RWPE2 (cell line): ENCODE measurements around the gene CTDNEP1.

Experiments
- ATAC-seq: fragments of 200-7000 bp; cut with Tn5 transposase; 3 replicates; pipeline ENCODE4 v1.9.1; 2021; ENCODE audit warnings: low read depth
- DNase-seq: peaks from one replicate; pipeline ENCODE4 v3.0.0-alpha.2; 2020; ENCODE audit warnings: low spot score
- H3K27ac ChIP-seq: fragments of 450-650 bp; 2 replicates; pipeline ENCODE4 v1.5.1; 2017; ENCODE audit warnings: mild to moderate bottlenecking; ENCODE audit not compliant: poor library complexity, severe bottlenecking
- H3K27me3 ChIP-seq: fragments of 250-450 bp; sonication (Bioruptor Pico); 2 replicates; pipeline ENCODE4 v1.5.1; 2021; ENCODE audit warnings: mild to moderate bottlenecking, moderate library complexity; ENCODE audit not compliant: insufficient read depth, poor library complexity, severe bottlenecking
- H3K36me3 ChIP-seq: fragments of 250-450 bp; sonication (Bioruptor Pico); 2 replicates; pipeline ENCODE4 v1.5.1; 2020; ENCODE audit warnings: low read depth, mild to moderate bottlenecking, moderate library complexity
- H3K4me1 ChIP-seq: fragments of 250-450 bp; sonication (Bioruptor Pico); 2 replicates; pipeline ENCODE4 v1.5.1; 2021; ENCODE audit warnings: mild to moderate bottlenecking, moderate library complexity; ENCODE audit not compliant: insufficient read depth, poor library complexity, severe bottlenecking
- H3K4me3 ChIP-seq: fragments of 250-450 bp; sonication (Bioruptor Pico); 2 replicates; pipeline ENCODE4 v1.5.1; 2021; ENCODE audit warnings: mild to moderate bottlenecking, moderate library complexity; ENCODE audit not compliant: severe bottlenecking
- H3K9me3 ChIP-seq: fragments of 250-450 bp; sonication (Bioruptor Pico); 2 replicates; pipeline ENCODE4 v1.5.1; 2021; ENCODE audit warnings: mild to moderate bottlenecking, moderate library complexity; ENCODE audit not compliant: severe bottlenecking
- TF ChIP-seq, protein P1 (sequence below): fragments of 450-650 bp; IDR thresholded peaks from one replicate; pipeline ENCODE4 v1.5.1; 2017; ENCODE audit warnings: mild to moderate bottlenecking, moderate library complexity; ENCODE audit not compliant: poor library complexity, severe bottlenecking

Gene CTDNEP1

DNA sequence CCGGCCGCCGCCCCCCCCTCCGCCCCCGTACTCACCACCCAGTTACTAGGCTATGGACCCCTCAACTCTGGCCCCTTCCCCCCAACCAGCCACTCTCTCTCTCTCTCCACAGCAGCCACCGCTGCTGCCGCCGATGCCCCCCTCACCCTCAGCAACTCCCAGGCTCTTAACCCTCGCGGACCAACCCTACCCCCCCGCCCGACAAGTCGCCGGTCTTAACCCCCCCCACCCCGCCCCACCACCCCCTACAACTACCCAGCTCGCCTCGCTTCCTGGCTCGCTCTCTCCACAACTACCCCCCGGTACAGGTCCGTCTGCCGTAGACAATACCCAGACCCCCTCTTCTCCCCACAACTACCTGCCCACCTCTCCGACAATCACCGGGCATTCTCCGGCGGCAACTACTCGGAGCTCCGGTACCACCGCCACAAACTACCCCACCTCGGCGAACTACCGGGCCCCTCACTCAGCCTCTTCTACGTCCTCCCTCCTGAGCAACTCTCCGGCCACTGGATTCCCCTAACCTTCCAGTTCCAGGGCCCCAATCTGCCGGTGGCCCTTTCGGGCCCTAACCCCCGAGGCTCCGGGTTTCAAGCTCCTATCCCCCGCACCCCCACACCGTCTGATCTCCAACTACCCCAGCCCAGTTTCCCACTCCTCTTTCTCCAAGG is 13.0 kb downstream of the CTDNEP1 start:
- DNase-seq (no peak), ATAC-seq (no peak)
- Histone ChIP-seq H3K27me3 (no peaks in the 10 kb centered on the region), H3K27ac (peak overlapping the region; percentile 92), H3K4me1 (peaks cover 4% of the 10 kb centered on the region), H3K4me3 (peak overlapping the region; percentile 60), H3K36me3 (peaks cover 36% of the 10 kb centered on the region), H3K9me3 (no peaks in the 10 kb centered on the region)
- TF ChIP-seq, protein P1, sequence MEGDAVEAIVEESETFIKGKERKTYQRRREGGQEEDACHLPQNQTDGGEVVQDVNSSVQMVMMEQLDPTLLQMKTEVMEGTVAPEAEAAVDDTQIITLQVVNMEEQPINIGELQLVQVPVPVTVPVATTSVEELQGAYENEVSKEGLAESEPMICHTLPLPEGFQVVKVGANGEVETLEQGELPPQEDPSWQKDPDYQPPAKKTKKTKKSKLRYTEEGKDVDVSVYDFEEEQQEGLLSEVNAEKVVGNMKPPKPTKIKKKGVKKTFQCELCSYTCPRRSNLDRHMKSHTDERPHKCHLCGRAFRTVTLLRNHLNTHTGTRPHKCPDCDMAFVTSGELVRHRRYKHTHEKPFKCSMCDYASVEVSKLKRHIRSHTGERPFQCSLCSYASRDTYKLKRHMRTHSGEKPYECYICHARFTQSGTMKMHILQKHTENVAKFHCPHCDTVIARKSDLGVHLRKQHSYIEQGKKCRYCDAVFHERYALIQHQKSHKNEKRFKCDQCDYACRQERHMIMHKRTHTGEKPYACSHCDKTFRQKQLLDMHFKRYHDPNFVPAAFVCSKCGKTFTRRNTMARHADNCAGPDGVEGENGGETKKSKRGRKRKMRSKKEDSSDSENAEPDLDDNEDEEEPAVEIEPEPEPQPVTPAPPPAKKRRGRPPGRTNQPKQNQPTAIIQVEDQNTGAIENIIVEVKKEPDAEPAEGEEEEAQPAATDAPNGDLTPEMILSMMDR, result no peak

DNA sequence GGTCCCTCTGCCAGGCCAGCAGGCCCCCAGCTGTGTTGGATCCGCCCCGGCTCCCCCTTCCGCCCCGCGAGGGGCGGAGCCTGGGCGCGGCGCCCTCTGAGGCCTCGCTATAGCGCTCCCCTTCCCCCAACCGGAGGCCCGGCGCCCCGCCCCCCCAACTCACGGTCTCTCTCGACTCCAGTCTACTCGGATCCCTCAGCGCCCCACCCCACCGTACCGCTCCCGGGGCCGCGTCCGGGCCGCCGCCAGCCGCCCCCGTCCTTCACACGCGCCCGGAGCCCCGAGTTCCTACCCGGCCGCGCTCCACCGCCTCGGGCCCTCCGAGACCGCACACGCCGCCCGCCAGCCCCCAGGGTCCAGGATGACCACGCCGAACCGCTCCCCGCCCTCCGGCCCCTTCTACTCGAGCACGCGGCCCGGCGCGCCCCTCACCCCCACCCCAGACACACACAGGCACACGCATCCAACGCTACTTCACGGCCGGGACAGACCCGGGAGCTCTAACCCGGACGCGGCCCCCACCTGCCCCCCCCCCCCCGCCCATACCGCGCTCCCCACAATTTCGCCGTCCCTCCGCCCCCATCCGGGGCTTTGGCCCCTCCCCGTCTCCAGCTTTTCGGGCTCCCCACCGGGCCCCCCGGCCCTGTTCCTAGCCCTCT is 13.6 kb downstream of the CTDNEP1 start:
- TF ChIP-seq, protein P1, result no peak
- DNase-seq (no peak), ATAC-seq (no peak)
- Histone ChIP-seq H3K4me1 (peaks cover 4% of the 10 kb centered on the region), H3K9me3 (no peaks in the 10 kb centered on the region), H3K4me3 (peak overlapping the region; percentile 60), H3K27me3 (no peaks in the 10 kb centered on the region), H3K27ac (peak overlapping the region; percentile 92), H3K36me3 (peaks cover 36% of the 10 kb centered on the region)

DNA sequence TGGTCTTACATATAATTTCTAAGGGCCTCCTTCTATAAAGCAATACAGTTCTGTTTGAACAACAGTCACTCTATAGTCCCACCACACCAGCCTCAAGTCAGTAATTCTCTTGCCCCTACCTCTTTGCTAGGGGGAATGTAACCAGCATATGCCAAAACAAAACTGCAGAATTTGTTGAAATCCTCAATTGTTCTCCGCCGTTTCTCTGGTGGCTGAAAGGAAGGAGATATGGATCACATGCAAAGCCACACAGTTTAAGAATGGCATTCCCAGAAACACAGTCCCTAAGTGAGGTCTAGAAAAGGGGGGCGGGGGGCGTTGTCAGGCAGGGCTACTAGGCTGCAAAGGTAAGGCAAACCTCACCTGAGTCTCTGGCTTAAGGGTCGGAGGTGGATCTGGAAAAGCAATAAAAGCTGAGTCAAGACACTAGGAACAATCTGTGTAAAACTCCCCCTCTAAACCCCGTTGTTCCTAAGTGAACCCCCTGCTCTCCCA is 14.2 kb downstream of the CTDNEP1 start:
- TF ChIP-seq, protein P1, result no peak
- peaks cover 39% of the 10 kb centered on the region for H3K36me3 ChIP-seq
- H3K27ac ChIP-seq, result peak overlapping the region; percentile 92
- peaks cover 9% of the 10 kb centered on the region for H3K4me1 ChIP-seq
- H3K9me3 ChIP-seq, result no peaks in the 10 kb centered on the region
- ATAC-seq (no peak), DNase-seq (no peak)
- peak overlapping the region; percentile 60 for H3K4me3 ChIP-seq
- H3K27me3 ChIP-seq, result no peaks in the 10 kb centered on the region

DNA sequence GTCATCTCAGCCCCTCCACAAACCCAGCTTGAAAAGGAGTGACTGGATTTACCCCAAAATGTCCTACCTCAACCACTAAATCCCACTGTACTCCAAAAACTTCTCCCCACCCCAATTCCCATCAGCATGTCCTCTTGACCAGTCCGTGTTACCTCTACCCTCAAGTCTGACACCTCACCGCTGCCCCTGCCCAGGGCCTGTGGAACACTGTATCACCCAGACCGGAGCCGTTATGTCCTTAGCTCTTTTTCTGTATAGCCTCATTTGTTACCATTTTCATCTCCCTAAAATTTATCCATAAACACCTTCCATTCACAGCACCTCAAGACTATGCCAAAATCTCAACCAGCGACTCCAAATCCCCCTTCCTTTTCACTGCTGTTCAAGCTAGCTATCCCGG is 14.7 kb downstream of the CTDNEP1 start:
- DNase-seq, result no peak
- H3K4me3 ChIP-seq, result no peak overlapping the region
- H3K36me3 ChIP-seq, result peaks cover 43% of the 10 kb centered on the region
- no peaks in the 10 kb centered on the region for H3K9me3 ChIP-seq
- TF ChIP-seq, protein P1, result no peak
- no peak for ATAC-seq
- H3K27ac ChIP-seq, result peak overlapping the region; percentile 92
- no peaks in the 10 kb centered on the region for H3K27me3 ChIP-seq
- peaks cover 13% of the 10 kb centered on the region for H3K4me1 ChIP-seq
